HG02938 (cell line): Measurements from ENCODE around the gene DPY30.

Source experiments
- ATAC-seq: cut with Tn5 transposase; IDR thresholded peaks from one replicate; pipeline ENCODE4 v1.9.1; 2021; ENCODE audit warnings: mild to moderate bottlenecking, moderate library complexity; ENCODE audit not compliant: unreplicated experiment

DPY30 gene

GRCh38 chr2:31979018-31979417 is 60.6 kb downstream of the DPY30 start:
- no peak for ATAC-seq

- ATAC-seq: no peak
These were observed 61.2 kb downstream of the DPY30 start for GRCh38 chr2:31978436-31978835.
